MCF 10A (cell line): ENCODE results near the gene FZR1. TPM values are rescaled to one million over a fixed set of nuclear protein-coding genes. Genes with fewer than 3 reads are reported as not detected.
"Not testable (repeated sequence)": the region's sequence is repeated elsewhere in the genome, so short reads cannot be mapped to it uniquely, and the experiment has no call there.

Experiments used
- BruUV-seq: library from RNA; stranded (reverse); fragments of 400-500 nt; replicated peaks from 2 replicates; lab custom pipeline; 2021; lab: Mats Ljungman, UMichigan
- CTCF ChIA-PET: fragments of 300-600 bp; sonication (Branson Sonifier 250); formaldehyde crosslinking; extraction: SDS; loops from one replicate; lab custom pipeline; 2021; ENCODE audit warnings: antibody characterized with exemption, inconsistent platforms; lab: Yijun Ruan, JAX
- POLR2A ChIA-PET: fragments of 300-600, 350-650 bp; sonication (Branson Sonifier 250); formaldehyde crosslinking; extraction: SDS; loops from one replicate; lab custom pipeline; 2020; ENCODE audit warnings: antibody characterized with exemption, inconsistent platforms; lab: Yijun Ruan, JAX
- DNase-seq: peaks from one replicate; pipeline ENCODE4 v3.0.0-alpha.2; 2018; ENCODE audit not compliant: unreplicated experiment
- H3K27ac Mint-ChIP-seq: one replicate; pipeline ENCODE4 v1.8.0; 2022; ENCODE audit warnings: mild to moderate bottlenecking, low read depth, mixed read lengths; ENCODE audit not compliant: unreplicated experiment
- H3K27me3 Mint-ChIP-seq: one replicate; pipeline ENCODE4 v1.8.0; 2022; ENCODE audit warnings: mixed read lengths; ENCODE audit not compliant: insufficient read depth, unreplicated experiment
- H3K36me3 Mint-ChIP-seq: one replicate; pipeline ENCODE4 v1.8.0; 2022; ENCODE audit warnings: mild to moderate bottlenecking, moderate library complexity, mixed read lengths; ENCODE audit not compliant: insufficient read depth, unreplicated experiment
- H3K4me1 Mint-ChIP-seq: one replicate; pipeline ENCODE4 v1.8.0; 2022; ENCODE audit warnings: mixed read lengths; ENCODE audit not compliant: insufficient read depth, unreplicated experiment
- H3K4me3 Mint-ChIP-seq: one replicate; pipeline ENCODE4 v1.8.0; 2022; ENCODE audit warnings: mild to moderate bottlenecking, moderate library complexity, mixed read lengths; ENCODE audit not compliant: unreplicated experiment
- H3K9me3 Mint-ChIP-seq: one replicate; pipeline ENCODE4 v1.8.0; 2022; ENCODE audit warnings: mixed read lengths; ENCODE audit not compliant: unreplicated experiment
- intact Hi-C: fragments of 100-400 bp; cut with micrococcal nuclease; formaldehyde crosslinking; loops from 2 replicates; pipeline ENCODE4 v1.14.1; 2022
- total RNA-seq: library from RNA; stranded (reverse); gene quantifications from 2 replicates; pipeline ENCODE4 v1.2.3, GENCODE V29; 2022
- TF ChIP-seq, protein P1 (sequence below): fragments of 200-600 bp; IDR thresholded peaks from one replicate; pipeline ENCODE4 v1.8.0; 2022; ENCODE audit warnings: antibody characterized with exemption, mild to moderate bottlenecking; ENCODE audit not compliant: unreplicated experiment

FZR1 gene
- total RNA-seq, 1 experiment from 2014 or later = 48.9 TPM

- Mint-ChIP-seq H3K36me3 (peaks cover 19% of the 10 kb centered on the region), H3K9me3 (no peaks in the 10 kb centered on the region), H3K27ac (no peak overlapping the region), H3K4me1 (no peaks in the 10 kb centered on the region), H3K27me3 (no peaks in the 10 kb centered on the region), H3K4me3 (no peak overlapping the region)
- no TSS peak for BruUV-seq
- POLR2A ChIA-PET = interaction anchor here (0.5 kb wide), 1 partner anchor 484 kb away, joined by 3 read pairs; no protein-coding TSS in a partner anchor
- TF ChIP-seq, protein P1, sequence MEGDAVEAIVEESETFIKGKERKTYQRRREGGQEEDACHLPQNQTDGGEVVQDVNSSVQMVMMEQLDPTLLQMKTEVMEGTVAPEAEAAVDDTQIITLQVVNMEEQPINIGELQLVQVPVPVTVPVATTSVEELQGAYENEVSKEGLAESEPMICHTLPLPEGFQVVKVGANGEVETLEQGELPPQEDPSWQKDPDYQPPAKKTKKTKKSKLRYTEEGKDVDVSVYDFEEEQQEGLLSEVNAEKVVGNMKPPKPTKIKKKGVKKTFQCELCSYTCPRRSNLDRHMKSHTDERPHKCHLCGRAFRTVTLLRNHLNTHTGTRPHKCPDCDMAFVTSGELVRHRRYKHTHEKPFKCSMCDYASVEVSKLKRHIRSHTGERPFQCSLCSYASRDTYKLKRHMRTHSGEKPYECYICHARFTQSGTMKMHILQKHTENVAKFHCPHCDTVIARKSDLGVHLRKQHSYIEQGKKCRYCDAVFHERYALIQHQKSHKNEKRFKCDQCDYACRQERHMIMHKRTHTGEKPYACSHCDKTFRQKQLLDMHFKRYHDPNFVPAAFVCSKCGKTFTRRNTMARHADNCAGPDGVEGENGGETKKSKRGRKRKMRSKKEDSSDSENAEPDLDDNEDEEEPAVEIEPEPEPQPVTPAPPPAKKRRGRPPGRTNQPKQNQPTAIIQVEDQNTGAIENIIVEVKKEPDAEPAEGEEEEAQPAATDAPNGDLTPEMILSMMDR = no peak
- CTCF ChIA-PET = interaction anchor here (0.6 to 1.0 kb wide), 2 partner anchors 18 to 43 kb away, joined by 3 to 5 read pairs; no protein-coding TSS in a partner anchor
- intact Hi-C loops = no loop called here
- DNase-seq = no peak
These were observed 21.3 kb downstream of the FZR1 start for GRCh38 chr19:3527238-3527910.

- Mint-ChIP-seq H3K4me1 (no peaks in the 10 kb centered on the region), H3K27me3 (no peaks in the 10 kb centered on the region), H3K4me3 (no peak overlapping the region), H3K36me3 (peaks cover 22% of the 10 kb centered on the region), H3K9me3 (no peaks in the 10 kb centered on the region), H3K27ac (no peak overlapping the region)
- POLR2A ChIA-PET = interaction anchor here (0.5 kb wide), 1 partner anchor 485 kb away, joined by 3 read pairs; no protein-coding TSS in a partner anchor
- no peak for DNase-seq
- CTCF ChIA-PET = interaction anchor here (0.6 kb wide), 1 partner anchor 18 kb away, joined by 5 read pairs; no protein-coding TSS in a partner anchor
- TF ChIP-seq, protein P1 = no peak
- intact Hi-C loops = no loop called here
- BruUV-seq = no TSS peak
These were observed 22.0 kb downstream of the FZR1 start for GRCh38 chr19:3528080-3528479.

DNA sequence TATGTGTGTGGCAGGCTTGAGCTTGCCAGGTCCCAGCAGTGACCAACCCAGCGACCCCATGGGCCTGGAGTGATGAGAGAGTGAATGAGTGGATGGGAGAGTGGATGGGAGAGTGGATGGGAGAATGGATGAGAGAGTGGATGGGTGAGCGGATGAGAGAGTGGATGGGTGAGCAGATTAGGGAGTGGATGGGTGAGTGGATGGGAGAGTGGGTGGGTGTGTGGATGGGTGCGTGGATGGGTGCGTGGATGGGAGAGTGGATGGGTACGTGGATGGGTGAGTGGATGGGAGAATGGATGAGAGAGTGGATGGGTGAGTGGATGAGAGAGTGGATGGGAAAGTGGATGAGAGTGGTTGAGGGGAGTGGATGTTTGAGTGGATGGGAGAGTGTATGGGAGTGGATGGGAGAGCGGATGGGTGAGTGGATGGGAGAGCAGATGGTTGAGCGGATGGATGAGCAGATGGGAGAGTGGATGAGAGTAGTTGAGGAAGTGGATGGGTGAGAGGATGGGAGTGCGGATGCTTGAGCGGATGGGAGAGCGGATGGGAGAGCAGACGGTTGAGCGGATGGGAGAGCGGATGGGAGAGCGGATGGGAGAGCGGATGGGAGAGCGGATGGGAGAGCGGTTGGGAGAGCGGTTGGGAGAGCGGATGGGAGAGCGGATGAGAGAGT lies 22.6 kb downstream of the FZR1 start:
- no peak for DNase-seq
- peaks cover 26% of the 10 kb centered on the region for H3K36me3 Mint-ChIP-seq
- no peaks in the 10 kb centered on the region for H3K9me3 Mint-ChIP-seq
- BruUV-seq = no TSS peak
- intact Hi-C loops = no loop called here
- POLR2A ChIA-PET = no interaction called here
- H3K4me1 Mint-ChIP-seq = no peaks in the 10 kb centered on the region
- H3K4me3 Mint-ChIP-seq = no peak overlapping the region
- H3K27ac Mint-ChIP-seq = no peak overlapping the region
- no peaks in the 10 kb centered on the region for H3K27me3 Mint-ChIP-seq
- CTCF ChIA-PET = no interaction called here
- TF ChIP-seq, protein P1 = no peak

DNA sequence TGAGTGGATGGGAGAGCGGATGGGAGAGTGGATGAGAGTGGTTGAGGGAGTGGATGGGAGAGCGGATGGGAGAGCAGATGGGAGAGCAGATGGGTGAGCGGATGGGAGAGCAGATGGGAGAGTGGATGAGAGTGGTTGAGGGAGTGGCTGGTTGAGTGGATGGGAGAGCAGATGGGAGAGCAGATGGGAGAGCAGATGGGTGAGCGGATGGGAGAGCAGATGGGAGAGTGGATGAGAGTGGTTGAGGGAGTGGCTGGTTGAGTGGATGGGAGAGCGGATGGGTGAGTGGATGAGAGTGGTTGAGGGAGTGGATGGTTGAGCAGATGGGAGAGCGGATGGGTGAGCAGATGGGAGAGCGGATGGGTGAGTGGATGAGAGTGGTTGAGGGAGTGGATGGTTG lies 23.2 kb downstream of the FZR1 start:
- BruUV-seq, POLR2A ChIA-PET, DNase-seq, H3K27me3 Mint-ChIP-seq, H3K9me3 Mint-ChIP-seq, H3K4me1 Mint-ChIP-seq, H3K27ac Mint-ChIP-seq, intact Hi-C loops, CTCF ChIA-PET, H3K4me3 Mint-ChIP-seq: not testable (repeated sequence)
- peaks cover 26% of the 10 kb centered on the region for H3K36me3 Mint-ChIP-seq
